Measurements from ENCODE around the gene ITPRID2. TPM values are rescaled to one million over a fixed set of nuclear protein-coding genes. Genes with fewer than 3 reads are reported as not detected.

ITPRID2 gene
- total RNA-seq, 1 experiment from 2014 or later: 93.2 TPM

DNA sequence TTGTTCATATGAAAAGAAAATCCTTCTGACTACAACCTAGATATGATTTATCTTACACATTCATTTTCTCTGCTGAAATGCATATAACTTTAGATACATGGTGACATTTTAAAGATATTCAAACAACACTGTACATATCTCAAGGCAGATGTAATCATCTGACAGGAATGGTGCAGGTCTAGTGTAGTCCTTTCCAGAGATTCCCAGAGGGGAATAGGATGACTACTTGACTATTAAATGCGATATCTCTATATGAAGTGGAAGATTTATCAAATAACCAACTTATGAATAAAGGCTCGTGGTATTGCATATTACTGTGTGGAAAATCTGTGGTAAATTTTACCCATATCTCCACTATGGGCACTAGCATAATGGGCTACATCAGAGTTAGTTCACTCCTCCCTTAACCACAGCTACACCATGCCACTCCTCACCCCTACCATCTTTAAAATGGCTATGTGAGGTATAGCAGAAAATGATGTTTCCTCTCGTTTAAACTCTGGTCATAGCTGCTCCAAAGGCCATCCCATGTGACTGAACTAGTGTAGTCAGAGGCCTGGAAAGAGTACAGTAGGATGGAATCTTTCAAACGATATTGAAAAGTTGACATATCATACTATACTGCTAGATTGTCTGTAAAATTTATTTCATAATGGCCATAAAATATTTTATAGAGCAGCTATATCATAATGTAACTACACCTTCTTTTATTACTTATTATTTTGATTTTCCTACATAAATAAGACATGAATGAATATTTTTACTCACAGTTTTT, 9.1 kb upstream of the ITPRID2 start:
- no peak for DNase-seq (ENCODE audit: low read depth)

DNA sequence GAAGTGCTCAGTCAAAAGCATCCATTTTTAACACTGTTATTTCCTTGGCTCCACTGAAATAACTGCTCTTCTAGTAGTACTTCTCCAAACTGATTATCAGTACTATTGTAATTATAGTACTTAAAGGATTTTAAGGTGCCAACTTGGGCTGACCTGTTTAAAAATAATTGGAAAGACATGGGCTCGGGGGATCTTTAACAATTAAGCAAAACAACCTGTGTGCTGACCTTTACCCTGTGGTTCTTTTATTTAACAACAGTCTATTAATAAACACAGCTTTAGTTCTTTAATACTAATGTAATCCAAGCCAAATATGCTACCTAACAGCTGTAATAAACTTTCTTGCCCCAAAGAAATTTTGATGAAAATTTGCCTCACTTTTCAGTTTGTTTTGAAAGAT, 6.9 kb upstream of the ITPRID2 start:
- DNase-seq (ENCODE audit: low read depth): no peak

DNA sequence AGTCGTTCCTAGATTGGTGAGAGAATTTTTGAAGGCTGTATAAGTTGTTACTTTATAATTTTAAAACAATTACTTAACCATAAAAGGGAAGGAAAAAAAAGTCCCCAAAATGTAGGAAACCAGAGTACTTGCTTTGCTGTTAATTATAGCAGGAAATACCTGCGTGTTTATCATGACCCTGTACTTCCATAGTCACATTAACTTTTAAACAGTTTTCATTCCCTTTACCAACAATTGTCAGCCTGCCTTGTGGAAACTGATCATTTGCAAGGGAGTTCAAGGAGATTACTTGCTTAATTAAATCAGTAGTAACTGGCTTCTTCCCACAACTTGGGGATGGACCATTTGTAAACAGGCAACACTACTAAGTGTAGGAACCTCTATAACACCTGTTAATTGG, 6.4 kb upstream of the ITPRID2 start:
- no peak for DNase-seq (ENCODE audit: low read depth)

DNA sequence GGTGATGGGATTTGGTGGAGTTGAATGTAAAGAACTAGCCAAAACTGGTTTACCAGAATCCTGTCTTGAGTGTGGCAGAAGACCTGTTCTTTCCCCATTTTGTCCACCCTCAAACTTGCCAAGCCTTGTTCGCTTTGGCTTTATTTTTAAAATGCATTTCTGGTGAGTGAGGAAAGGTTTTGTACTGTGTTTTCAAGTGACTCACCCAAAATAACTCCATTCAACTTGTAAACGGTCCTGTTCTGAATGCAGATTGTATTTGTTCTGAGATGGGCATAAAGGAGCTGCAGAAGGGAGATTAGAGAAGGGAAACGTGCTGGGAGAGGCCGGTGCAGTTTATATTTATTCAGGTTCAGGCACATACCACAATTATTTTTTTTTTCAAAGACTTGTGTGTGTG, 5.3 kb upstream of the ITPRID2 start:
- no peak for DNase-seq (ENCODE audit: low read depth)

DNA sequence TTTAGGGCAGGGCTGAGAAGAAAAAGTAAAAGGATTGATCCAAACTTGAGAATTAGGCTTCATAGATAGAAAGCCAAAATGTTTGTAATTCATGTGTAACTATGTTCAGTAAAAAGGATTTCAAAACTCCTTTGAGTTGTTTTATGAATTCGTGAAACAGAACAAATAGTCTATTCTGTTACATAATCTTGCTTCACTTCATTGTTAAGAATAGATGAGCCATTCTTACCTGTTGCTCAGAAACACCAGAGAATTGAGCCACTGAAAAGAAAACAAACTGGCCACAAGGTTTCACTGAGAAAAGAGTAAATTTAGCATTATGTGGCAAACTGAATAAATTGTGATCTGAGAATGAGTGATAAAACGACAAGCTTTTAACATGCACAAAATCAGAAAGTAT, 4.5 kb upstream of the ITPRID2 start:
- DNase-seq (ENCODE audit: low read depth): no peak

DNA sequence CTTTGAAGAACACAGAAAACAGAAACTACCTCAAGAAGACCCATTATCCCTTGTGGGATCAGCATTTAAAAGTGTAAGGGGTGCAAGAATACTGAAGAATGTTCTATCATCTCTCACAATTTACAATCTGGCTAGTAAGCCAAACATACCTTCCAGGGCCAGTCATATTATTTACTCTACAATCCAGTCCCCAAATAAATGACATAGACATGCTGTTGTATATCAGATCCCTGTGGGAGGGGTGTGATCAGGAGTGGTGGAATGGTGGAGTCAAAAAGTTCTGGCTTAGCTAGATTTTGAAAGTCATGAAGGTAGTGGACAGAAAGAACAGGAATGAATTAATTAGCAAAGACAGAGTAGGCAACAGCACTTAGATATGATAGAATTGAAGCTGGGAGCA, 1.8 kb upstream of the ITPRID2 start:
- no peak for DNase-seq (ENCODE audit: low read depth)

DNA sequence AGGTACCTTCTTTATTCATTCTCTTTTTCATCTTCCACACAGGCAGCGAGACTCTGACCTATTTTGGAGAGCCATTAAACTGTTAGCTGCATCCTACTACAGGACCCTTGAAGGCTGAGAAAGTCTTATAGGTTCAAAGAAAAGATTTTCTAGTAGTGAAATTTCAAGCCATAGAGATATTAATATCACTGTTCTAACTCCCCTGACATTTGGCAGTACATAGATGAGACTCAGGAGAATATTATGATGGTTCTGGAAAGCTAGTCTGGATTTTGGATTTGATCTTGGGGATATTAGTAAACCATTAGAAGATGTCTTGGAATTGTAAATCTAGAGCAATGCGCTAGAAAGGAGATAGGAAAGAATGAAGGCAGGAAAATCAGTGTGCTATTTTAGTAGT, 1.3 kb upstream of the ITPRID2 start:
- no peak for DNase-seq (ENCODE audit: low read depth)

DNA sequence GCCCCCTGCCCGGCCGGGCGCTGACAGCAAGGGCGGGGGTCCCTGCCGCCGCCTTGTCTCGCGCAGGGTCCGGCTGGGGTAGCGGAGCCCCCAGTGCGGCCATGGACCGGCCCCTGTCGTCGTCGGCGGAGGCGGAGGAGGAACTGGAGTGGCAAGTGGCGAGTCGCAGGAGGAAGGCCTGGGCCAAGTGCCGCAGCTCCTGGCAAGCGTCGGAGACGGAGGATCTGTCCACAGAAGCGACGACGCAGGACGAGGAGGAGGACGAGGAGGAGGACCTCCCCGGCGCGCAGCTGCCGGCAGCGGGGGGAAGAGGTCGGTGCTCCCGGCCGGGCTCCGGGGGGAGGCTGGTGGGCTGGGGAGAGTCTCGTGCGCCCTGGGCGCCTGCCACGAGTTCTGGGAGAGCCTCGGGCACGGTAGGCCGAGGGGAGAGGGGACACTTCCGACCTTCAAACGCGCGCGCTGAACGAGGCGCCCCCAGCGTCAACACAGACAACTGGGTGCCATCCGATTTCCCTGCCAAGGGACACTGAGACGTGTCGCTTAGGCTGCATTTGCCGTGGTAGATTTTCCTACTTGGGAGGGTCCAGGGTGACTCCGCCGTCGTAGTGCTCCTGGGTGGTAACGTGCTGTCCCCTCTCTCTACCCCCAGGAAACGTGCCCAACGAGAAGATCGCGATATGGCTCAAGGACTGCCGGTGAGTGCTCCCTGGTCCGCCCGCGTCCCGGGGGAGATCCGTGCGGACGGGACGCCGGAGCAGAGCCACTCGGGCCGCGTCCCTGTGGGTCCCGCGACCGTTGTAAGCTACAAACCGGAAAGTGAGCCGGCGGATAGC, 652 bp downstream of the ITPRID2 start:
- DNase-seq (ENCODE audit: low read depth): peak; percentile 74

DNA sequence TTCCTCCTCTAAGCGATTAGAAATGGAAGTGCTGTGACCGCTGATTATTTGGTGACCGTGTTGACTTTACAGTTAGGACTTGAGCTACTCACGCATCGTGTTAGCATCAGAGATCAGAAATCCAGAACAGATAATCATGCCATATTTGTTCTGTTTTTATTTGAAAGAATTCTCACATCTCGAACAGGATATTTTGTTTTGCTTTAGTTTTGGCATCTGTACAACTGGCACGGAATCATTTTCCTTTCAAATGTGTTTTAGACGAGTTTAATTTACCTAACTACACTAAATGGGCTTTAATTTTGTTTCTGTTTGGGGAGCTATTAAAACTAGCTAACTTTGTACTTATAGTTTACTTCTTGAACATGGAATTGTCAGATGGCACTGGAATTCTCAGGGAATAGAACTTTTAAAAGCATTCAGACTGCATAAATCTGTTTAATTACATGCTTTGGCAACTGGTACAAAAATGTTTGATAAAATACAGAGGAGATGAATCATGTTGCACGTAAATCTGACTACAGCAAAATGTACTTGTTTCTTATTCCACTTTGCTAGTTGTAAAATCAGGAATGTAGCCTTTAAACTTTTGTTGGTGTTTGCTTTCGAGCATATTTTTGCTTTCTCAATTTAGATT, 1.4 kb downstream of the ITPRID2 start:
- no peak for DNase-seq (ENCODE audit: low read depth)

DNA sequence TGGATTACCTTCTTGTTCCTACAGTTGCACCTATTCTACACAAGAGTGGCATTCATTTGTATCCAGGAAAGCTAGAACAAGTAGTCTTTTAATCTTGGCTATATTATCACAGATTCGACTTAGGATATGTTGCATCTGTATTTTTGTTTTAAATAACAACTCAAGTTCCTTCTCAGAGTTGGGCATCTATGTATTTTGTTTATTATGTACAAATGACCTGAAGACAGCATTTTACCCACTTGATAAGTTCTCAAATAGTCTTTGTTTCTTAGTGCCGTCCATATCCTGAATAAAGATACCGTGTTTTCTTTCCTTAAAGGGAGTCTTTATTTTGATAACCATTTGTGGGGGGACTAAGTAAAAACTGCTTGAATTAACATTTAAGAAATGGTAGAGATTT, 2.9 kb downstream of the ITPRID2 start:
- no peak for DNase-seq (ENCODE audit: low read depth)

DNA sequence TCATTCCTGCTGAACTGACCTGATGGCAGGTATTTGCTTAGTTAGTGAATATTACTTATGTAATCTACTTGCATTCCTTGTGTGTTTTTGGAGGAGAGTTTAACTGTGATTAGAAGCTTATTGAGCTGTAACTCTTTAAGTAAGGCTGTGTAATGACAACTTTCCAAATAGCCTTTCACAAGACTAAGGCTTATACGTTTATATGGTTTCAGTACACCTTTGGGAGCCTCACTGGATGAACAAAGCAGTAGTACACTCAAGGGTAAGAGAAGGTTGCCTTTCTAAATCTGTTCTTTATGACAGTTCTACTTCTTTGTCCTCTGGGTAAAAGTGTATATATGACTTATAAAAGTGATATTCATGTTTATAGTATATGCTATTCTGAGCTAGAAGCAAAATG, 4.3 kb downstream of the ITPRID2 start:
- no peak for DNase-seq (ENCODE audit: low read depth)

DNA sequence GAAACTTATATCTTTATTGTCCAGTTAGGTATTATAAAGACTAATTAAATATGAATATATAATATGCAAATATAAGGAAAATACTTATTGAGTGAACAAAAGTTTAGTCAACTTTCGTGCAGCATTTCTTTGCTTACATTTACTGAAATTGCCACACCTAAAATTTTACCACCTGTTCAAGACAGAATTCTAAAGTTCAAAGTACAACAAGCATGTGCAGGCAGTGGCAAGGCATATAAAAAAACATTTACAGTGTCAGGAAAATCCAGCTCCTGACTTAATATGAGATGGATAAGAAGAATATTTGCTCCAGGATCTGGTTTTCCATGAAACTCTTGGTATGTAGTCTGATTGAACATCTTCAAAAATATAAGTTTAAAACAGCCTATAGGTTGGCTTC, 4.8 kb downstream of the ITPRID2 start:
- no peak for DNase-seq (ENCODE audit: low read depth)

DNA sequence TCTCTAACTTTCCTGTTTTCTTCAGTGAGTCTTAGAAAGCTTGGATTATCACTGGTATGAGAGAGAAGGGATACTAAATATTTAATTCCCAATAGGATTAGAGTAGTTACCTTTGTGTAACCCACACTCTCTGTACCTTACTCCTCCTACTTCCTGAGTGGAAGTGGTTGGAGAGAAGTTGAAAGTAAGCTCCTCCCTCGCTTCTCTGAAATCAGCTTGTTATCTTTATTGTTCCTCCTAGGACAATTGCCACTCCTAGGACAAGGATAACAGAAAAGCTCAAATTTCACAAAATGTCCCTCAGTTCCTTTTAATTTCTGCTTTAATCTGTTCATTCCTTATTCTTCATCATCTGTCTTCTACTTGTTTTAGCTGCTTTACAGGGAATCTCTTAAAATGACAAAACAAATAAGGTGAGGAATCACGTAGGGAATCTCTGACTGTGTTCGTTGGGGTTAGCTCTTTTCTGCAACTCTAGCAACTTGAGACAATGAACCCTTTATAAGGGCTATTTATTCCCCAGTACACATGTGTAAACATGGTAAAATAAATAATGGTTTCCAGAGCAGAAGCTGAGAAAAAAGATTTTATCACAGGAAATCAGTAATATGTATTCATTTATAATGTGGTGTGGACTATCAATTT, 8.6 kb downstream of the ITPRID2 start:
- DNase-seq (ENCODE audit: low read depth): no peak

DNA sequence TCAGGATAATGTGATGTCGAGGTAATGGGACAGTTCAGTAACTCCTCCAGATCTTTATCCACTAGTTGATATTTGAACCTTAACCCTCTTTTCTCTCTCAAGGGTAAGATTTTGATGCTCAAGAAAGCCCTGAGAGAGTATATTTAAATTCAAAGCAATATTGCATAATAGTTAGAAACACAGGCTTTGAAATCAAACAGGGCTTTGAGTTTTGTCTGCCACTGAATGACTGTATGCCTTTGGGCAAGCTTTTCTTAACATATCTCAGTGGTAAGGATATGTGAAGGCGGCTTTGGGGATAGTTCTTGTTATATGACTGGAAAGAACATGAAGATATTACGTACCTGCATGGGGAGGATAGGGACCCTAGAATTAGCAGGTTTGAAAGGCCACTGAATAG, 11.1 kb downstream of the ITPRID2 start:
- no peak for DNase-seq (ENCODE audit: low read depth)

DNA sequence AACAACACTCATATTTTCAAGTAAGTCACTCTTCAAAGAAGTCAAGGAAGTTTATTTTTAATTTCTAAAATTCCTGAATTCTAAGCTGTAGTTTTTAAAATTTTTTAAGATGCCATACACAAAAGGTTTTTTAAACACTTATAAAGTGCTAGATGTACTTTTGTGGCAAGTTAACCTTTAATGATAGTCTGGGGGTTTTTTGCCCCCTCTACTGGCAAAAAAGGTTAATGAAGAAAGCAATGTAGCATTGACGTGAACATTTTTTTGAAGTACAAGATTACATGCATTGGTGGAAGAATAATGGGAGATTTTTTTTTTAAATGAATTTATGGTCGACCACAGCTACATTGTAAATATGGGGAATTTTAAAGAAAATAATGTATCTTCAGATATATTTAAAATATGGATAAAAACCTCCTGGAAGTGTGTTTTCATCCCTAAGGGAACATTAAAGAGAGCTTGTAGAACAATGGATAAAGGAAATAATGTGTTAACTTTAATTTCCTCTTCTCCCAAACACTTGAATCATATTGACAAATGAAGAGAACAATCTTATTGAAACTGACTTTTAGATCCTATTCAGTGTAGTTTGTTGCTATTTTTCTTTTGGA, 12.6 kb downstream of the ITPRID2 start:
- peak; percentile 15 for DNase-seq (ENCODE audit: low read depth)

DNA sequence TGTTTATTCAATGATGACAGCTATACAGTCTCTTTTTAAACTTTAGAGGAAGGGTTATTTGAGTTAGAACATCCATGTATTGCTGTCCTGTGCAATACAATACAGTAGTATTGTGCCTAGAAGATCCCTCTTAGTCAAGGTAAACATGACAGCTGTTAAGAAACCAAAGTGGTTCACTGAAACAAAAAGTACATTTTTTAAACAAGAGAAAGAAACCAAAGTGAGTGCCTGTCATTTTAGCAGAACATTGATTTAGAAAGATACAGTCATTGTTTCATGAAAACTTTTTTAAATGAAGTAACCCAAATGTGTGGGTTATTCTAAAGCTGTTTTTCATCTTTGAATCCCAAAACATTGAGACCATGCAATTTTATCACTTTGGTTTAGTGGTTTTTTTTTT, 15.5 kb downstream of the ITPRID2 start:
- no peak for DNase-seq (ENCODE audit: low read depth)

DNA sequence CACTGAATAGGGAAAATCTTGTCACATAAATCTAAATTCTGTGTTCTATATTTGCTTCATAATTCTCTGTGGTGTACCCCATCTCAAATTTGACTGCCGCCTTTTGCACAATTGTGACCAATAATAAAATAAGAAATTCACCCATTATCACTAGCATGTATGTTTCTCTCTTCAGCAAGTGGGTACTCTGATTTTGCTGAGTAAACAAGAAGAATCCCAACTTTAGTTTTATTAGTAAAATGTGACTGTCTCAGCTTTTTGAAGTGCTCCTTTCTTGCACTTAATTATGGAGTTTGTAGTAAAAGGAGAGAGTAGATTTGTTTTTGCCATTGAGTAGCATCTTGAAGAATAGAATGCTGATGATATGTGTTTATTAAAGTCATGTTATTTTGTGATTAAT, 16.1 kb downstream of the ITPRID2 start:
- DNase-seq (ENCODE audit: low read depth): no peak

DNA sequence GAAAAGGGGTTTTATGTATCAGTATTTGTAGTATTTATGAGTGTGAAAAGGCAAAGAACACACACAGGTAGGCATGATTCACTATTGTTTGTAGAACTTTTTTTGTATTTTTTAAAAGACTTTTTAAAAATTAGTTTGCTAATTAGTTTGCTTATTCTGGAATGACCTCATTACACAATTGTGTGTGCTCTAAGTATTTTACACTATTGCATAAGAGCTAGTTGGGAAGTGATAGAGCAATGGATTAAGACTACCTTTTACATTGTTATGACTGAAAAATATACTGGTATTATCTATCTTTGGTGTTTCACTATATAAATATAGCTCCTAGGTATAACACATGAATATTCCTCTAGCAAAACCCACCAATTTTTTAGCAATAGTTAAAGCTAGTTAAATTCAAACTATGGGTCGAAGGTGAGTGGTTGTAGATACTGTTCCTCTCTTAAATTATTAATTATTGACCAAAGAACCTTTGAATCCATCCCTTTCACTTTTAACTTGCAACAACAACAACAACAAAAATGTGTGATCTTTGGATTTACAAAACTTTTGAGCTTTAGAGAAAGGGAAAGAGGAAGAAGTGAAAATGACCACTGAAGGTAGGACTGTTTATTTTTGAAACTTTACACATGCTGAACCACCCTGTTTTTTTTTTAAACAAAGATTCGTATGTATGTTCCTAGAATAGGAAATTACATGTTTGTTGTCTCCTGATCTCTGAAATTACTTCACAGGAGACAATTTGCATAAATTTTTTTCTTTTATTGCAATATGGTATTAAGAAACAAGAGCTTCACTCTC, 18.7 kb downstream of the ITPRID2 start:
- no peak for DNase-seq (ENCODE audit: low read depth)

DNA sequence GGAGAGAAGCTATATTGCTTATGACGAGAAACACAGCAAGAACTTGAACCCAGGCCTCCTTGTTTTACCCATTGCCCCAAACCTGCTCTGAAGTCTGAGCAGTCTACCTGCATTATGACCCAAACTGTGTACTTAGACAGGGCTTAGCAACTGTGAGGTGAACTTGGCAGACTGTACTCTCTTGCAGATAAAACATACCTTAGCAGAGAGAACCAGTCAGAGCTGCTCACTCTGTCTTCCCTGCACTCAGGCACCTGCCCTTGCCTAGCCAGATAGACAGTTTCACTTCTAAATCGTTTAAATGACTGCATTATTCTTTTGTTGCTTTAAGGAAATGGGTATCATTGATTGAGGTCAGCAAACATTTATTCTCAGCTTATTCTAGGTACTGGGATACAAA, 20.3 kb downstream of the ITPRID2 start:
- DNase-seq (ENCODE audit: low read depth): no peak

DNA sequence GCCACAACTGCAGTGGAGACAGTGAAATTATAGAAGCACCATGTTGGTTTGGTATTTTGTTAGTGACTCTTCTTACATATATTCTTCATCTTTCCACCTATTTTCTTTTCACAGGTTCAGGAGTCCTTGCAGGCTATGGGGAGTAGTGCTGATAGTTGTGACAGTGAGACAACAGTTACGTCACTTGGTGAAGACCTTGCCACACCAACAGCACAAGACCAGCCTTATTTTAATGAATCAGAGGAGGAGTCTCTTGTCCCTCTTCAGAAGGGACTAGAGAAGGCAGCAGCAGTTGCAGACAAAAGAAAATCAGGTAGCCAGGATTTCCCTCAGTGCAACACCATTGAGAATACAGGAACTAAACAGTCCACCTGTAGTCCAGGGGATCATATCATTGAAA, 23.6 kb downstream of the ITPRID2 start:
- DNase-seq (ENCODE audit: low read depth): no peak
